Kidney (tissue), 14 donors: ENCODE data around the gene FAM241A. TPM values are rescaled to one million over a fixed set of nuclear protein-coding genes. Genes with fewer than 3 reads are reported as not detected.
"Not testable (repeated sequence)": the region's sequence is repeated elsewhere in the genome, so short reads cannot be mapped to it uniquely, and the experiment has no call there.

Experiments
- DNase-seq, 5 donors: peaks; one replicate each; pipeline ENCODE4 v3.0.0-alpha.2; 2013 to 2020
- FAIRE-seq: peaks from 2 replicates; lab custom pipeline; 2012; peaks lifted over from hg19 to GRCh38; lab: Jason Lieb, UNC
- H3K27ac ChIP-seq, 2 donors: one replicate each; pipeline ENCODE4 v1.7.0; 2013; ENCODE audit warnings: low read depth in 2 of 2, low read length in 2 of 2, inconsistent platforms in 1 of 2
- H3K27me3 ChIP-seq: one replicate; pipeline ENCODE4 v1.7.1; 2013; ENCODE audit warnings: low read length, inconsistent platforms; ENCODE audit not compliant: control insufficient read depth, insufficient read depth
- H3K36me3 ChIP-seq, 3 donors: one replicate each; pipeline versions ENCODE4 v1.7.0 to v1.7.1; 2013; ENCODE audit warnings: low read length in 3 of 3, control low read depth in 1 of 3, inconsistent platforms in 1 of 3; ENCODE audit not compliant: insufficient read depth in 3 of 3, control insufficient read depth in 2 of 3
- H3K4me1 ChIP-seq, 3 donors: one replicate each; pipeline versions ENCODE4 v1.7.0 to v1.7.1; 2013; ENCODE audit warnings: low read length in 3 of 3, inconsistent platforms in 1 of 3, low read depth in 1 of 3; ENCODE audit not compliant: control insufficient read depth in 2 of 3, insufficient read depth in 2 of 3
- H3K4me3 ChIP-seq, 3 donors: one replicate each; pipeline versions ENCODE4 v1.7.0 to v1.8.1; 2013; ENCODE audit warnings: low read length in 3 of 3, control low read depth in 1 of 3, inconsistent platforms in 1 of 3
- H3K9ac ChIP-seq, 3 donors: one replicate each; pipeline versions ENCODE4 v1.7.0 to v1.7.1; 2013; ENCODE audit warnings: low read length in 3 of 3, control low read depth in 1 of 3, inconsistent platforms in 1 of 3
- H3K9me3 ChIP-seq, 3 donors: one replicate each; pipeline versions ENCODE4 v1.7.0 to v1.7.1; 2013; ENCODE audit warnings: low read length in 3 of 3, control low read depth in 1 of 3, inconsistent platforms in 1 of 3; ENCODE audit not compliant: control insufficient read depth in 2 of 3, insufficient read depth in 1 of 3
- CTCF ChIP-seq: IDR thresholded peaks from 3 replicates; pipeline ENCODE4 v1.5.1; 2012; ENCODE audit warnings: mild to moderate bottlenecking, moderate library complexity, borderline replicate concordance; ENCODE audit not compliant: insufficient read depth; ENCODE audit errors: extremely low read depth
- intact Hi-C: fragments of 100-400 bp; cut with DNase I; formaldehyde crosslinking; loops from one replicate; pipeline ENCODE4 v1.11.1; 2022
- polyA plus RNA-seq: library from polyadenylated mRNA; stranded (reverse); fragments of 350-450 nt; fragmentation: Illumina TruSeq; extraction: RNeasy Lipid Tissue Mini Kit (QIAGEN cat#74804); gene quantifications from one replicate; pipeline ENCODE4 v1.2.3, GENCODE V29; 2014; ENCODE audit warnings: low read depth, low replicate concordance; ENCODE audit not compliant: insufficient read depth
- total RNA-seq: library from RNA; stranded (reverse); fragmentation: NEBNext Ultra II Directional; extraction: Animal tissue kit (Norgen Biotek cat#: 25700); gene quantifications from one replicate; pipeline ENCODE4 v1.2.1, GENCODE V29; 2021
- donor health status: control.
- donor health status: control.
- donor health status: control.
- donor health status: control.
- donor health status: control.
- donor health status: DM: yes; HTN: yes; CAD: no.
- donor health status: Normal renal cell carcinoma (clear cell type).

Gene FAM241A
- total and polyA plus RNA-seq, 2 donors from 2014 or later, result 1.9 to 2.9 TPM

GRCh38 chr4:112153211-112153791 lies 8.0 kb downstream of the FAM241A start:
- no peaks in the 10 kb centered on the region for H3K36me3 ChIP-seq
- H3K27me3 ChIP-seq, result no peaks in the 10 kb centered on the region
- intact Hi-C loops, result no loop called here
- FAIRE-seq, result no peak
- no peak overlapping the region for H3K9ac ChIP-seq
- no peak overlapping the region for H3K4me3 ChIP-seq
- no peak for DNase-seq
- H3K4me1 ChIP-seq, result no peaks in the 10 kb centered on the region
- no peak overlapping the region for H3K27ac ChIP-seq
- no peaks in the 10 kb centered on the region for H3K9me3 ChIP-seq
- TF ChIP-seq CTCF, result no peak

DNA sequence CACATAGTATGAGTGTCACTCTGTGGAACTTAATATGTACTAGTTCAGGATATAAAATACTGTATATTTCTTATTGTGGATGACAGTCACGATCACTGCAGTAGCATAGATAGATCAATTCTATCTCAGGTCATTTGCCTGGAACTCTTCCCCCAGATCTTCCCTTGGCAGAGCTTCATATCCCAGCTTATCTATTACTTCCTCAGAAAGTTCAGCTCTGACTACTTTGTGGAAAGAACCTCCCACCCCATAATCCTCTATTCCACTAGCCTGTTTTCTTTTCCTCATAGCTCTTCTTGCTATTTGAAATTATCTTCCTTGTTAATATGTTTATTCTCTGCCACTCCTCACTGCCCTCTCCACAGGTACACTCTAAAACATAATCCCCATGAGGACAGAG lies 10.9 kb downstream of the FAM241A start:
- H3K36me3 ChIP-seq, result no peaks in the 10 kb centered on the region
- no peaks in the 10 kb centered on the region for H3K27me3 ChIP-seq
- no peak for TF ChIP-seq CTCF
- no peak for FAIRE-seq
- H3K4me1 ChIP-seq, result no peaks in the 10 kb centered on the region
- H3K9me3 ChIP-seq, result no peaks in the 10 kb centered on the region
- H3K9ac ChIP-seq, result no peak overlapping the region
- DNase-seq, result no peak
- intact Hi-C loops, result no loop called here
- no peak overlapping the region for H3K4me3 ChIP-seq
- H3K27ac ChIP-seq, result no peak overlapping the region

DNA sequence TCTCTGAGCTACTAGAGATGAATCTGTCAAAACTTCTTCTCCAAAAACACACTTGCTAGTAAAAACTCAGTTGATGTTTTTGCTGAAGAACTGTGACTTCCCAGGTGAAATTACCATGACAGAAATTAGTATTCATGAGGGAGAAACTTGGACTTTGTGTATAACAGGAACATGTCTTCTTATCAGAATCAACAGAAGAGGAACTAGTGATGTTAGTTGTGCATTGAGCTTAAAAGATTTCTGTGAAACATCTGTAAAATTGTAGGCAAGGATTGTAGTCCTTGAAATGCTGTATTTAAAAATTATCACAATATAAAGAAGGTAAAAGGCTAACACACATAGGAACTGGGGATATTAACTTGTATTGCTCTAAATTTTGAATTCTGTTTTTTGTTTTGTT lies 11.3 kb downstream of the FAM241A start:
- Histone ChIP-seq H3K27me3 (no peaks in the 10 kb centered on the region), H3K27ac (no peak overlapping the region), H3K36me3 (no peaks in the 10 kb centered on the region), H3K4me1 (no peaks in the 10 kb centered on the region), H3K4me3 (no peak overlapping the region), H3K9ac (no peak overlapping the region), H3K9me3 (no peaks in the 10 kb centered on the region)
- intact Hi-C loops, result no loop called here
- no peak for FAIRE-seq
- no peak for DNase-seq
- TF ChIP-seq CTCF, result no peak

- intact Hi-C loops, H3K9ac ChIP-seq, H3K4me1 ChIP-seq, H3K4me3 ChIP-seq, H3K9me3 ChIP-seq, DNase-seq, H3K27me3 ChIP-seq, H3K27ac ChIP-seq, H3K36me3 ChIP-seq, FAIRE-seq: not testable (repeated sequence)
Observed at GRCh38 chr4:112163706-112164105, 18.5 kb downstream of the FAM241A start.
